NB4 (cell line): Measurements from ENCODE around the gene APOB.

Experiments used
- POLR2A ChIP-seq: IDR thresholded peaks from 2 replicates; pipeline ENCODE4 v1.6.1; 2011; ENCODE audit warnings: mild to moderate bottlenecking; ENCODE audit not compliant: insufficient read length; ENCODE audit errors: extremely low read depth
- TF ChIP-seq, protein P1 (sequence below): IDR thresholded peaks from one replicate; pipeline ENCODE4 v1.5.1; 2012; ENCODE audit warnings: low read depth, low read length
- TF ChIP-seq, protein P2 (sequence below): IDR thresholded peaks from 2 replicates; pipeline ENCODE4 v1.6.1; 2011; ENCODE audit warnings: low read depth, low read length

GRCh38 chr2:21019000-21019677 lies 24.7 kb downstream of the APOB start:
- TF ChIP-seq, protein P1, sequence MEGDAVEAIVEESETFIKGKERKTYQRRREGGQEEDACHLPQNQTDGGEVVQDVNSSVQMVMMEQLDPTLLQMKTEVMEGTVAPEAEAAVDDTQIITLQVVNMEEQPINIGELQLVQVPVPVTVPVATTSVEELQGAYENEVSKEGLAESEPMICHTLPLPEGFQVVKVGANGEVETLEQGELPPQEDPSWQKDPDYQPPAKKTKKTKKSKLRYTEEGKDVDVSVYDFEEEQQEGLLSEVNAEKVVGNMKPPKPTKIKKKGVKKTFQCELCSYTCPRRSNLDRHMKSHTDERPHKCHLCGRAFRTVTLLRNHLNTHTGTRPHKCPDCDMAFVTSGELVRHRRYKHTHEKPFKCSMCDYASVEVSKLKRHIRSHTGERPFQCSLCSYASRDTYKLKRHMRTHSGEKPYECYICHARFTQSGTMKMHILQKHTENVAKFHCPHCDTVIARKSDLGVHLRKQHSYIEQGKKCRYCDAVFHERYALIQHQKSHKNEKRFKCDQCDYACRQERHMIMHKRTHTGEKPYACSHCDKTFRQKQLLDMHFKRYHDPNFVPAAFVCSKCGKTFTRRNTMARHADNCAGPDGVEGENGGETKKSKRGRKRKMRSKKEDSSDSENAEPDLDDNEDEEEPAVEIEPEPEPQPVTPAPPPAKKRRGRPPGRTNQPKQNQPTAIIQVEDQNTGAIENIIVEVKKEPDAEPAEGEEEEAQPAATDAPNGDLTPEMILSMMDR, result no peak
- TF ChIP-seq POLR2A, result no peak
- TF ChIP-seq, protein P2, sequence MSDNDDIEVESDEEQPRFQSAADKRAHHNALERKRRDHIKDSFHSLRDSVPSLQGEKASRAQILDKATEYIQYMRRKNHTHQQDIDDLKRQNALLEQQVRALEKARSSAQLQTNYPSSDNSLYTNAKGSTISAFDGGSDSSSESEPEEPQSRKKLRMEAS, result no peak
